Activated gamma-delta T cell treated with Interleukin-2 at 50 U/mL for 16 hours (primary cell): ENCODE results near the gene CYP2A7.
"Not testable (repeated sequence)": the region's sequence is repeated elsewhere in the genome, so short reads cannot be mapped to it uniquely, and the experiment has no call there.

ENCODE experiments used
- DNase-seq: peaks from one replicate; pipeline ENCODE4 v3.0.0-alpha.2; 2020

The CYP2A7 gene

GRCh38 chr19:40882062-40882461 is at the start of gene CYP2A7:
TSS of gene CYP2A7 (minus strand) at chr19:40882231. CDS start at chr19:40882210, 21 bp downstream.
- not testable (repeated sequence) for DNase-seq

- DNase-seq, result not testable (repeated sequence)
These were observed 48.8 kb upstream of the CYP2A7 start for GRCh38 chr19:40930799-40931198.

GRCh38 chr19:40929942-40930341 is 47.9 kb upstream of the CYP2A7 start:
- not testable (repeated sequence) for DNase-seq

- DNase-seq, result no peak
These were observed 46.8 kb upstream of the CYP2A7 start for GRCh38 chr19:40928850-40929249.

GRCh38 chr19:40927567-40927966 is 45.5 kb upstream of the CYP2A7 start:
- no peak for DNase-seq

GRCh38 chr19:40926276-40926675 is 44.2 kb upstream of the CYP2A7 start:
- DNase-seq, result not testable (repeated sequence)

GRCh38 chr19:40923934-40924391 is 41.9 kb upstream of the CYP2A7 start:
- no peak for DNase-seq

- DNase-seq, result not testable (repeated sequence)
These were observed 40.5 kb upstream of the CYP2A7 start for GRCh38 chr19:40922237-40923160.

- no peak for DNase-seq
These were observed 39.2 kb upstream of the CYP2A7 start for GRCh38 chr19:40921005-40921897.

GRCh38 chr19:40920300-40921004 is 38.4 kb upstream of the CYP2A7 start:
- DNase-seq, result no peak

GRCh38 chr19:40919530-40920299 is 37.7 kb upstream of the CYP2A7 start:
- DNase-seq, result not testable (repeated sequence)

- DNase-seq, result not testable (repeated sequence)
These were observed 36.3 kb upstream of the CYP2A7 start for GRCh38 chr19:40918303-40918702.

- DNase-seq, result no peak
These were observed 26.9 kb upstream of the CYP2A7 start for GRCh38 chr19:40908976-40909375.

- peak; percentile 28 for DNase-seq
These were observed 26.1 kb upstream of the CYP2A7 start for GRCh38 chr19:40907968-40908735.

- DNase-seq, result no peak
These were observed 24.5 kb upstream of the CYP2A7 start for GRCh38 chr19:40906512-40906911.

- DNase-seq, result not testable (repeated sequence)
These were observed 22.7 kb upstream of the CYP2A7 start for GRCh38 chr19:40904673-40905156.

- not testable (repeated sequence) for DNase-seq
These were observed 20.1 kb upstream of the CYP2A7 start for GRCh38 chr19:40901975-40902750.

- DNase-seq, result not testable (repeated sequence)
These were observed 18.5 kb upstream of the CYP2A7 start for GRCh38 chr19:40900521-40900920.

- not testable (repeated sequence) for DNase-seq
These were observed 17.9 kb upstream of the CYP2A7 start for GRCh38 chr19:40899964-40900363.
